Measurements from ENCODE around the gene ZBED6.

DNA sequence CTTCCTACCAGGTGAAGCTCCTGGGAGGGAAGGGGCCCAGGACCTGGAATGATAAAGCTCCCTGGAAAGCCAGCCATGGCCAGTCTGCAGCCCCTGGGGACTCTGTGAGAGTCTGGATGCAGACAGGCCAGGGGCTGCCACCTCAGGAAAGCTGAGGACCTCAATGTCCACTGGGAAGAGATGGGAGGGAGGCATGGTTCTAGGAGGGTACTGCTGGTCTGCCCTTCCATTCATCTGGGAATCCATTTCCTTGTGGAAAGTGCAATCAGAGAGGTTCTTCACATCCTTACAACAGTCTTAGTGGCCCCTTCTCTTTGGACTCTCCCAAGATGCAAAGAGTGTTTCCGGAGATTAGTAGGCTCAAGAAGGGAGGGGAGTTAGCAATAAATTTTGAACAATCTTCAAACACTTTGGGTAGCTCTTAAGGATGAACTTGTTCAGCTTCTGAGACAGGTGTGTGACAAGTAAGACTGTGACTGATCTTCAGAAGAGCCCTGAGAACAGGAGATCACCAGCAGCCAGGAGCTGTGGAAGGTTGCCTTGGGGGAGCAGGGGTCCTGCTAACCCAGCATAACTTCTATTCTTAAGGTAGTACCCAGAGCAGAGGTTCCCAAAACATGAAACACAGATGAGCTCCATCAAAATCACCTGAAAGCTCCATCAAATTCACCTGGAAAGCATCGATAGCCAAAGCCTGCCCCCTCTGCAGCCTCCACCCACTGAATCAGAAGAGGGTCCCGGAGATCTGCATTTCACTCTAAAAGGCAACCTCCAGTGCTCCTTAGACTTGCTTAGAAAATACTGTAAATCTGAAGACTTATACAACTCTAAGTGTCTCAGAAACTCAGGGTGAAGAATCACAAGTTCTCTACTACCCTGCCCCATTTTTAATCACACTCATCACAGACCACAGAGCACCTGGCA, 31.1 kb upstream of the ZBED6 start:
- TF ChIP-seq RFX5 (IDR thresholded peaks at IDR 0.05; ENCODE audit: low read depth, low read length) (no peak), POLR2A (IDR thresholded peaks at IDR 0.05; ENCODE audit: low read depth, low read length) (no peak), USF2 (IDR thresholded peaks at IDR 0.05; ENCODE audit: low read depth, low read length) (no peak), NFE2L2 (IDR thresholded peaks at IDR 0.05; ENCODE audit: low read depth, low read length) (no peak), RAD21 (IDR thresholded peaks at IDR 0.05; ENCODE audit: low read length) (no peak), MAFK (IDR thresholded peaks at IDR 0.05; ENCODE audit: low read depth, low read length) (no peak), ELK1 (IDR thresholded peaks at IDR 0.05; ENCODE audit: borderline replicate concordance, low read depth, low read length) (no peak)
- TF ChIP-seq, protein P1, sequence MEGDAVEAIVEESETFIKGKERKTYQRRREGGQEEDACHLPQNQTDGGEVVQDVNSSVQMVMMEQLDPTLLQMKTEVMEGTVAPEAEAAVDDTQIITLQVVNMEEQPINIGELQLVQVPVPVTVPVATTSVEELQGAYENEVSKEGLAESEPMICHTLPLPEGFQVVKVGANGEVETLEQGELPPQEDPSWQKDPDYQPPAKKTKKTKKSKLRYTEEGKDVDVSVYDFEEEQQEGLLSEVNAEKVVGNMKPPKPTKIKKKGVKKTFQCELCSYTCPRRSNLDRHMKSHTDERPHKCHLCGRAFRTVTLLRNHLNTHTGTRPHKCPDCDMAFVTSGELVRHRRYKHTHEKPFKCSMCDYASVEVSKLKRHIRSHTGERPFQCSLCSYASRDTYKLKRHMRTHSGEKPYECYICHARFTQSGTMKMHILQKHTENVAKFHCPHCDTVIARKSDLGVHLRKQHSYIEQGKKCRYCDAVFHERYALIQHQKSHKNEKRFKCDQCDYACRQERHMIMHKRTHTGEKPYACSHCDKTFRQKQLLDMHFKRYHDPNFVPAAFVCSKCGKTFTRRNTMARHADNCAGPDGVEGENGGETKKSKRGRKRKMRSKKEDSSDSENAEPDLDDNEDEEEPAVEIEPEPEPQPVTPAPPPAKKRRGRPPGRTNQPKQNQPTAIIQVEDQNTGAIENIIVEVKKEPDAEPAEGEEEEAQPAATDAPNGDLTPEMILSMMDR (conservative IDR thresholded peaks at IDR 0.05; ENCODE audit: low read depth, low read length): no peak

All from IMR-90 (cell line).